Mammary microvascular endothelial cell (primary cell): ENCODE measurements around the gene TAS2R4. TPM values are rescaled to one million over a fixed set of nuclear protein-coding genes. Genes with fewer than 3 reads are reported as not detected.

Experiments
- total RNA-seq: library from RNA; depleted of rRNA; stranded (reverse); fragments of >200 nt; gene quantifications from 2 replicates; pipeline ENCODE4 v1.2.3, GENCODE V29; 2015

Gene TAS2R4
- total RNA-seq, result not detected in 2 replicates

GRCh38 chr7:141776374-141776773, at the start of gene TAS2R4:
TSS of gene TAS2R4 (plus strand) at chr7:141776674. CDS start at chr7:141778489, 1,815 bp downstream.

GRCh38 chr7:141737836-141738591, 38.5 kb upstream of the TAS2R4 start, which contains the start of gene SSBP1:
TSS of gene SSBP1 (plus strand) at chr7:141738358. CDS start at chr7:141739167, 809 bp downstream.

DNA sequence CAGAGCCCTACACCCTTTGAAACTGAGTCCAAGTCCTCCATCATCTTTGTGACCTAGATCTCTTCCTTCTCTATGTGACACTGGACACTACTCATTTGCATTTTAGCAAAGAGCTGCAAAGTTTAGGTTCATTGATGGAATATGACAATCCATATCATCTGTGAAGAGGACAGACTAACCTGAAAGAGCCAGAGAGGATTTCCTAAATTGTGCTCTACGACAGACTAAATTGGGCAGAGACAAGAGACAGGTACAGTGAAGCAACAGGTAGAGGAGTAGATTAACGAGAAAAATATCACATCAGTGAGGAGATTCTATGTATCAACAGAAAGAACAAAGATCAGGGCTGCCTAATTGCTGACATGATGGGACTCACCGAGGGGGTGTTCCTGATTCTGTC, 12.7 kb upstream of the TAS2R4 start, which contains the start of gene TAS2R3:
TSS of gene TAS2R3 (plus strand) at position 301 of the 400 bp plus-strand sequence. CDS start at position 363, 62 bp downstream.

GRCh38 chr7:141789917-141790316, 13.4 kb downstream of the TAS2R4 start, which contains the start of gene TAS2R5:
TSS of gene TAS2R5 (plus strand) at chr7:141790217. CDS start at chr7:141790362, 145 bp downstream.

Other genes starting within 250 kb of the TAS2R4 start
- 25.0 and 25.5 TPM in 2 replicates for gene AGK, start 225.3 kb upstream of the TAS2R4 start, total RNA-seq
- 10.9 and 12.7 TPM in 2 replicates for gene DENND11, start 74.5 kb upstream of the TAS2R4 start, total RNA-seq
- gene WEE2, start 68.3 kb upstream of the TAS2R4 start, total RNA-seq, result not detected in 2 replicates
- gene SSBP1, start 38.3 kb upstream of the TAS2R4 start, total RNA-seq, result 246 and 316 TPM in 2 replicates
- not detected in 2 replicates for gene TAS2R3, start 12.6 kb upstream of the TAS2R4 start, total RNA-seq
- gene TAS2R5, start 13.5 kb downstream of the TAS2R4 start, total RNA-seq, result 0.10 TPM in 1 of 2 replicates, not detected in the other
- gene PRSS37, start 64.8 kb downstream of the TAS2R4 start, total RNA-seq, result not detected in 2 replicates
- not detected in 2 replicates for gene OR9A4, start 139.7 kb downstream of the TAS2R4 start, total RNA-seq
- gene CLEC5A, start 170.3 kb downstream of the TAS2R4 start, total RNA-seq, result not detected in 2 replicates
- not detected in 2 replicates for gene TAS2R38, start 197.1 kb downstream of the TAS2R4 start, total RNA-seq
- under 0.01 and 0.13 TPM in 2 replicates for gene MGAM, start 219.2 kb downstream of the TAS2R4 start, total RNA-seq